Measurements from ENCODE around the gene TMEM17. TPM values are rescaled to one million over a fixed set of nuclear protein-coding genes. Genes with fewer than 3 reads are reported as not detected.

TMEM17 gene
- total RNA-seq, 1 experiment from 2014 or later: 3.5 TPM

DNA sequence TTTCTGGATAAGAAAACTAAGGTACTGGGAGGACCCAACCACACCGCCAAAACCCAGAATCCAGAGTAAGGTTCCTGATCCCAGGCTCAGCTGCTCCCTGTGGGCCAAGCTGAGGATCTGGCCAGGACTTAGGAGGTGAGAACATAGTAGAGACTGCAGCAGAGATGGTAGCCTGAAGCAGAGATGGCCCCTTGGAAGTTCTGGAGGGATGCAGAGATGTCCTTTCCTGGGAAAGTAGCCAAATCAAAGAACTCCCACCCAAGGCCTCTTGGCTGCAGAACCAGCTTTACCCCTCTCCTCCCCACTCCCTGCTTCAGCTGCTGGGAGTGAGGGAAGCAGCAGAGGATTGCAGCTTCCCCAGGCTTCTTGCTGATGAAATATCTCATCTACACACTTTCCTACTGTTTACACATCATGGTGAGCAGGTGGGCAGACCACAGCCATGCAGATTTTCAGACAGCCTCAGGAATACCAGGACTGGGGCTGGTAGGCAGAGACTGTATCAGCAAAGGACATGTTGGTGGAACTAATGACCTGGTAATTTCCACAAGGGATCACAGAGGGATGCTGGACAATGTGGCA, 32.7 kb downstream of the TMEM17 start:
- DNase-seq (ENCODE audit: low read depth): no peak

DNA sequence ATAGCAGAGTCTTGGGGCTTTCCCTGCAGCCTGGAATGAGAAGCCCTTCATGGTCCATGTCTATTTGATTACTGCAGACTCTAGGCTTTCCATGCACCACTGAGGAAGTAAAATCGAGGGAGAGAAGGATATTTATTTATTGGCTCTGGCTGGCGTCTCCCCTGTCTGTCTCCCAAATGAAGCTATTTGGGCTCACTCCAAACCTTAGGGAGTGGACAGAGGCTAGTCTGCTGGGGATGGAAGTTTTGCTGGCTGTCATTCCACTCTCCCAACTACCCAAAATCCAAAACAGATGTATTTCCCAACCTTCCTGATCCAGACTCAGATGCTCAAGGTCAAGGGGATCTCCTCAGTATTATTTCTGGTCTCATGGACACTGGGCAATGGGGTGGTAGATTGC, 33.7 kb downstream of the TMEM17 start:
- peak; percentile 20 for DNase-seq (ENCODE audit: low read depth)

- DNase-seq (ENCODE audit: low read depth): no peak
Measured at GRCh38 chr2:62471816-62472215, 34.2 kb downstream of the TMEM17 start.

DNA sequence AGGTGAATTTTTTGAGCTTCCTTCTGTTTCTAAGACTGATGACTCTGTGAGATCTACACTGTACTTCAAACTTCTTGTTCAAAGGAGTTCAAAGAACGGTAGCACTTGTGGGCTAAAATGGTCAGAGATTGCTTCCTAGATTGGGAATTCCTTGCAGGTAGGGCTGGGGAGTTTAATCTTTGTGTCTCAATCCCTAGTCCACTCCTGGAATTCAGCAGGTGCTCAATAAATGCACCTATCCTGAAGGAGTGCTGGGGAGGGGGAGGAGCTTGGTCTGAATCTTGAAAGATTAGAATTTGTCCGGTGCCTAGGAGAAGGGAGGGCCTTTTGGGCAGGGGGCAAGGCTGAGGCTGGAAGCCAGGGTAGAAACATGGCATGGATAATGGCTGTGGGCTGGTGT, 34.6 kb downstream of the TMEM17 start:
- no peak for DNase-seq (ENCODE audit: low read depth)

DNA sequence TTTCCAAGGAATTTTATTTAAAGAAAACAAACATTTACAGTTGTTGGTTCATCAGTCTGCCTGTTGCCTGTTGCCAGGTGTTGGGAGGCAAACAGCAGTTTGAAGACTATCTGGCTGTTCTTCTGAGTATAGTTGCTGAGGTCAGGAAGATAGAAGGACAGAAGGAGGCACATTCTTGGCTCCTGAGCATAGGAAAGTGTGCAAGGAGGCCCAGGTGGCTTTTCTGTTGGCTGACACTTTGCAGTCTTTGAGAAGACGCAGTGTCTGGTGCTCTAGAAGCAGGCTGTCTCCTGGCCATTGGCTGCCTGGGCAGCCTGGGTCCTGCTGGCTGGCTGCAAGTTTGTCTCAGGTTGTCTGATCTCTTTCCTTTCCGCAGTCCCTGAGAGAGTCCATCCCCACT, 36.4 kb downstream of the TMEM17 start:
- no peak for DNase-seq (ENCODE audit: low read depth)

GRCh38 chr2:62469114-62469513, 36.9 kb downstream of the TMEM17 start:
- no peak for DNase-seq (ENCODE audit: low read depth)

DNA sequence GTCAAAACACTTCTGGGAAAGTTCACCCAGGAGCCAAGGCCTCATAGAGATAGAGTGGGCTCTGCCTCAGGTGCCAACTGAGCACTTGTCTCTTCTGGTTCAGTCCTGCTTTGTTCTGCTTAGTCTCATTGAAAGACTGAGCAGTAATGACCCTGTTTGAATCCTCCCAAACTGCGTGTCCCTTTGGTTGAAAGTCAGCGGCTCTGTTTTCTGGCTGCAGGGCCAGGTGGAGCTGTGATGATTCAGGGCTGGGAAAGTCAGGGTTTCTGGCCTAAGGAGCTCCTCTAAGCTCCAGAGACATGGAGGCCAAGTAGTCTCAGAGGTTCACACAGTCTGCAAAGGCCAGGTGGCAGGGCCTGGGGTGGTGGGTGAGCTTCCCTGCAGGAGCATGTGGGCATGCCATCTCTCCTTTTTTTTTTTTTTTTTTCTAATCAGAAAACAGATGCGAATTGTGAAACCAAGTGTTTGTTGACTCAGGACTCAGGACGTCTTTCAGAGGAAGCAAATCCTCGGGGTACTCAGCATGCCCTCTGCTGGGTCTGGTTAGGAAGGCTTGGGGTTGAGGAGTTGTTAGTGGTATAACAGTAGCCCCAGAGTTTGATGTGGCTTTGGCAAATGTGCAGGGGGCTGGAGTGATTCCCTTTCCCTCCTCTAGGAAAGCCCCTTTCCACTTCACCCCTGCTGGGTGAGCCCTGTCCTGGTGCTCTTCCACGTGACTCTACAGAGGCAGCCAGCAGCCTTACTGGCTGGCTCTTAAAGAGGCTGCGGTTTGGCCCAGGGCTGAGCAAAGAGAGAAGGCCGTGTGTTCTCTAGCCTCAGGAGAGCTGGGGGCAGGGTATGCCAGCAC, 38.3 kb downstream of the TMEM17 start:
- DNase-seq (ENCODE audit: low read depth): peak; percentile 50

- DNase-seq (ENCODE audit: low read depth): no peak
Measured at GRCh38 chr2:62467100-62467474, 38.9 kb downstream of the TMEM17 start.

GRCh38 chr2:62466503-62466854, 39.5 kb downstream of the TMEM17 start:
- DNase-seq (ENCODE audit: low read depth): no peak

DNA sequence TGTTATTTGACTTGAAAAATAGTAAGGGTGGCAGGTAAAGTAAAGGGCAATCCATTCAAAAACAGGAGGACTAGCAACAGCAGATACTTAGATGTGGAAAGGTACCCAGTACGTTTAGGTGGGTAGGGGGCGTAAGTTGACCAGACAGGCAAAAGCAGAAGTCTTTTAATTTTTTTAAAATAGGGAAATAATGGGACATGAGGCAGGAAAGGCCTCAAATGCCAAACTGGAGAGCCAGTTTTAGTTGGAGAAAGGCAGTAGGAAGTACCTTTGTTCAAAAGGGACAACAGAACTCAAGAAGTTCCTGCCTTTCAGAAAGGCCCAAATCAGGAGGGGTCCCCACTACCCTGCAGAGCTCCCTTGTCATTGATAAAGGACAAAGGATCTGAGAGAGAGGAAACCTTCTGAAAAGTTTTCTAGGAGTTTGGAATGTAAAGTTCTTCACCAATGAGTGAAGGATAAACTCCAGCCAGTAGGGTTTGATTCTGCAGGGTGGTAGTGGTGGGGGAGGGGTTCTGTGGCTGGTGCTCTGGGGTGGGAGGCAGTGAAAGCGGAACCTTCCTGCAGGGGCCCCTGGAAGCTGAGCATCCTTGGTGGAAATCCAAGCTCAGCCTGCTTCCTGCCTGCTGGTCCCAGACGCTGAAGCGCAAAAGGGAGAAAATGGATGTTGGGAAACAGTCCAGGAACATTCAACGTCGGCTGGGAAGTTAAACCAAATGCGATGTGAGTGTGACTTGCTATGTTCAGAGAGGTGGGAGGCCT, 40.1 kb downstream of the TMEM17 start:
- DNase-seq (ENCODE audit: low read depth): no peak

DNA sequence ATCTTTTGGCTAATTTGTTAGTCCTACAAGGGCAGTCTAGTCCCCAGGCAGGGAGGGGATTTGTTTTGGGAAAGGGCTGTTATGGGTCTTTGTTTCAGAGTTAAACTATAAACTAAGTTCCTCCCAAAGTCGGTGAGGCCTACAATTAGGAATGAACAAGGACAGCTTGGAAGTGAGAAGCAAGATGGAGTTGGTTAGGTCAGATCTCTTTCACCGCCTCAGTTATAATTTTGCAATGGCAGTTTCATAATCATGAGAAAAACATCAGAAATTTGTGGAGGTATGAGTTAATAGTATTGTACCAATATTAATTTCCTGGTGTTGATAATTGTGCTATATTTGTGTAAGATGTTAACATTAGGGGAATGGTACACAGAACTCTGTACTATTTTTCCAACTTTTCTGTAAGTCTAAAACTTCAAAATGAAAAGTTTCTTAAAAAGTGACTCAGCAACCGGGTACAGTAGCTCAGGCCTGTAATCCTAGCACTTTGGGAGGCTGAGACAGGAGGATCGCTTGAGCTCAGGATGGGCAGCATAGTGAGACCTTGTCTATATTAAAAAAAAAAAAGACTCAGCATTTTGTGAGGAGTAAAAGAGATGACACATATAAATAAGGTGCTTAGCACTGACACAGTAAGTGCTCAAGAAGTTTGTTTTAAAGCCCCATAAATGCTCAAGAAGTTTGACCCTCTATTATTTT, 40.8 kb downstream of the TMEM17 start:
- DNase-seq (ENCODE audit: low read depth): no peak

GRCh38 chr2:62464221-62465007, 41.6 kb downstream of the TMEM17 start:
- DNase-seq (ENCODE audit: low read depth): no peak

GRCh38 chr2:62462211-62462610, 43.8 kb downstream of the TMEM17 start:
- no peak for DNase-seq (ENCODE audit: low read depth)

GRCh38 chr2:62461707-62462106, 44.3 kb downstream of the TMEM17 start:
- DNase-seq (ENCODE audit: low read depth): no peak

DNA sequence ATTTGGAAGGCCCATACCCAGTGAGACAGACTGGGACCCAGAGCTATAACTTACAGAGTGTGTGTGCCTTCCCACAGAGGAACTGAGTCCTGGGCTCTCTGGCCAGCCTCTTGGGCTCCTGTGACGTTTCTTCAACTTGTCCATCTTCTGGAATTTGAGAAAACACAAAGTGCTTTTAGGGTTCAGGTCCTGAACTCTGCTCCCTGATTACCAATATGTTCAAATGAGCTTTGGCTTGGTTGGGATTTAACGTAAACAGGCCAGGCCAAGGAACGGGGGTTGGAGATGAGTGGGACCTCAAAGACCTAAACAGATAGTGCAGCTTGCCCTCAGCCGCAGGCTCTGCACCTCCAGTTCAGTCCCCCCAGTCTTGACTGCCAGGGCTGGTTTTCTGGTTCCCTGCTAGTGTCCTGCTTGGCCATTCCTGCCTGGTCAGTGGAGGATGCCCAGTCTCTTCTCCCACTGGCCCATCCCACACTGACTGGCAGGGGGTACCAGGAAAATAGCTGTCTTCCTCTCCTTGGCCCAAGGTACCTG, 44.9 kb downstream of the TMEM17 start:
- DNase-seq (ENCODE audit: low read depth): no peak

- no peak for DNase-seq (ENCODE audit: low read depth)
Measured at GRCh38 chr2:62460175-62460574, 45.8 kb downstream of the TMEM17 start.

DNA sequence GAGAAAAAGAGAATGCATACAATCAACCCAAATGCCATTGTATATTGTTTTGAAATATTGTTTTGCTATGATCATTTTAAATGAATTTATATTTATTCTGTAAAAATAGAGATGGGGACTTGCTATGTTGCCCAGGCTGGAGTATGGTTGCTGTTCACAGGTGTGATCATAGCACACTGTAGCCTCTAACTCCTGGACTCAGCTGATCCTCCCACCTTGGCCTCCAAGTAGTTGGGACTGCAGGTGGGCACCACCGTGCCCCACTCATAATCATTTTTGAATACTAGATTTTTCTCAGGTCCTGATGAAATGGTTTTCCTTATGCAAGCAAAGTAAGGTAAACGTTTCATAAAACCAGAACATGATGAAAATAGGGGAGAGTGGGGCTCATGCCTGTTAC, 46.3 kb downstream of the TMEM17 start:
- DNase-seq (ENCODE audit: low read depth): no peak

DNA sequence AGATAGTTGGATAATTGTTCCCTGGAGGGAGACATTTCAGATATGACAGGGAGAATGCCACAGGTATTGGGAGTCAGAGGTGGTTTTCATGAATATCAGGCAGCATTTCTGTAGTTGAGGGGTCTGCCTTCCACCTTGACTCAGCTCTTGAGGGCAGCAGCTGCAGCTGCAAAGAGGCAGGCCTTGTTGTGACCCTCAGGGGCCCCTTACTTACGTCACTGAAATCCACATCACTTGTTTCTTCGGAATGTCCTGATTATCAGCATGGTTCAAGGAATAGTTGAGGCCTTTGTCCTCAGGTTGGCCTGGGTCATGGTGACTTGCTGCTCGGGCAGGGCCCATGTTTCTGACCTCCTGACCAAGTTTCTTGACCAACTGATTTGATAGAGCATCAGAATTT, 46.9 kb downstream of the TMEM17 start:
- DNase-seq (ENCODE audit: low read depth): no peak

GRCh38 chr2:62458671-62459081, 47.3 kb downstream of the TMEM17 start:
- no peak for DNase-seq (ENCODE audit: low read depth)

- no peak for DNase-seq (ENCODE audit: low read depth)
Measured at GRCh38 chr2:62458206-62458641, 47.8 kb downstream of the TMEM17 start.

DNA sequence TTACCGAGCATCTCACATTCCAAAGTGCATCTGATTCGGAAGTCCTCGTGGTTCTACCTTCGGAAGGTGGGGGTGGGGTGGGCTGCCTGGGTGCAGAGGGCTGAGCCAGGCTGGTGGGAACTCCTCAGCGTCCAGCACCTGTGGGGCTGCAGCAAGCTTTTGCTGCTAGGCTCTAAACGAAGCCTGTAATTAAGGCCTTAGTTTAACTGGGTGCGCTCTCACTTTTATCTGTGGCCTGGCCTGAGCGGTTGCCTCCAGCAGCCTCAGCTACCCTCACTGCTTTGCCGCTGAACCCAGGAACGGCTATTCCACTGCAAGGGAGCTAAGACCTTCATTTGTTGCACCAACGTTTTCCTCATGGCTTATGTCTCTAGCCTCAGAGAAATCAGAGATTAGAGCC, 48.4 kb downstream of the TMEM17 start:
- DNase-seq (ENCODE audit: low read depth): no peak
